Retinal pigment epithelial cell (primary cell): Measurements from ENCODE around the gene SSRP1.

Experiments used
- DNase-seq: peaks from one replicate; pipeline ENCODE4 v3.0.0-alpha.2; 2010; ENCODE audit warnings: low read depth
- H3K4me3 ChIP-seq: 2 replicates; pipeline ENCODE4 v1.5.1; 2011; ENCODE audit warnings: mild to moderate bottlenecking, low read length, control low read depth, moderate library complexity
- TF ChIP-seq, protein P1 (sequence below): conservative IDR thresholded peaks from 2 replicates; pipeline ENCODE4 v1.5.1; 2011; ENCODE audit warnings: low read depth, low read length, control low read depth, inconsistent platforms

SSRP1 gene

GRCh38 chr11:57306161-57306876 is 29.4 kb downstream of the SSRP1 start:
- no peak for DNase-seq
- TF ChIP-seq, protein P1, sequence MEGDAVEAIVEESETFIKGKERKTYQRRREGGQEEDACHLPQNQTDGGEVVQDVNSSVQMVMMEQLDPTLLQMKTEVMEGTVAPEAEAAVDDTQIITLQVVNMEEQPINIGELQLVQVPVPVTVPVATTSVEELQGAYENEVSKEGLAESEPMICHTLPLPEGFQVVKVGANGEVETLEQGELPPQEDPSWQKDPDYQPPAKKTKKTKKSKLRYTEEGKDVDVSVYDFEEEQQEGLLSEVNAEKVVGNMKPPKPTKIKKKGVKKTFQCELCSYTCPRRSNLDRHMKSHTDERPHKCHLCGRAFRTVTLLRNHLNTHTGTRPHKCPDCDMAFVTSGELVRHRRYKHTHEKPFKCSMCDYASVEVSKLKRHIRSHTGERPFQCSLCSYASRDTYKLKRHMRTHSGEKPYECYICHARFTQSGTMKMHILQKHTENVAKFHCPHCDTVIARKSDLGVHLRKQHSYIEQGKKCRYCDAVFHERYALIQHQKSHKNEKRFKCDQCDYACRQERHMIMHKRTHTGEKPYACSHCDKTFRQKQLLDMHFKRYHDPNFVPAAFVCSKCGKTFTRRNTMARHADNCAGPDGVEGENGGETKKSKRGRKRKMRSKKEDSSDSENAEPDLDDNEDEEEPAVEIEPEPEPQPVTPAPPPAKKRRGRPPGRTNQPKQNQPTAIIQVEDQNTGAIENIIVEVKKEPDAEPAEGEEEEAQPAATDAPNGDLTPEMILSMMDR, result no peak
- H3K4me3 ChIP-seq, result no peak overlapping the region

DNA sequence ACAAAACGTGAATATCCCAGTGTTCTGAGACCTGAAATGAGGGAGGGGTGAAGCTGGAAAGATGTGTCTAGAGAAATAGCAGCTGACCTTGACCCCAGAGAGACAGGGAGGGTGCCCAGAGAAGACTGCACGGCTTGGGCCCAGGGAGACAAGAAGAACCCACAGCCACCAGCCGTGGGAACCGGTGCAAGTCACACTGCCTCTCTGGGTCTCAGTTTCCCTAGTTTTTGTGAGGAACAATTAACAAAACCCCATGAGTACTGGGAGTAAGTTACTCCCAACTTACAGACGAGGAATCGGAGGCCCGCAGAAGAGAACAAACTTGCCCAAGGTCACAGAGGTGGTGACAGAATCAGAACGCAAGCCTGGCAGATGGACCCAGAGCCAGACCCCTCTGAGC is 30.2 kb downstream of the SSRP1 start:
- TF ChIP-seq, protein P1, result no peak
- DNase-seq, result no peak
- no peak overlapping the region for H3K4me3 ChIP-seq

GRCh38 chr11:57303990-57304579 is 31.6 kb downstream of the SSRP1 start:
- TF ChIP-seq, protein P1, result no peak
- DNase-seq, result peak; percentile 93
- H3K4me3 ChIP-seq, result no peak overlapping the region

DNA sequence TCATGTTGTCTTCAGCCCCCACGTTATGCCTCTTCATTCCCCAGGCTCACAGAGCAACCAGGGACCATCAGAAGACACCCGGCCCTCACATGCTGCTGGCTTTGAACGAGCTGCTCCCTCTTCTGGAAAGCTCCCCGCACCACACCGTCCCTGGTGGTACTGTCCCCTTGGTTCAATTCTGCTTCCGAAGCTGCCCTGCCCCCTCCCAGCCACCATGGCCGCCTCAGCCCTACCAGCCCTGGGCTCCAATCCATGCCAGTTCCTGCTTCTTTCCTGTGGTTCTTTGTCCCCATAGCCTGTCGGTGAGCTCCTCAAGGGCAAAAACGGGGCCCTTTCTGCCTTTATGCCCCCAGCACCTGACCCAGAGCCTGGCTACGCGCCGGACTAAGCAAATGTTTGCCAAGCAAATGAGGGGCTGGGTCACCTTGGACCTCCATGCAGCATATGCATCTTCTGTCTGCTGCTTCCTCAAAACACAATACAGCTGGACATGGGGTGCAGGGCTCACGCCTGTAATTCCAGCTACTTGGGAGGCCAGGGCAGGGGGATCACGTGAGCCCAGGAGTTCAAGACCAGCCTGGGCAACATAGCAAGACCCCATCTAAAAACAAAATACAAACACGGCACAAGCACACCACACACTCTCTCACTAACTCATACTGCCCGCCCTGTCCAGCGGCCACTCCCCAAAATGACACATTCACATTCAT is 32.3 kb downstream of the SSRP1 start:
- TF ChIP-seq, protein P1, result peak; percentile 21
- no peak overlapping the region for H3K4me3 ChIP-seq
- no peak for DNase-seq

DNA sequence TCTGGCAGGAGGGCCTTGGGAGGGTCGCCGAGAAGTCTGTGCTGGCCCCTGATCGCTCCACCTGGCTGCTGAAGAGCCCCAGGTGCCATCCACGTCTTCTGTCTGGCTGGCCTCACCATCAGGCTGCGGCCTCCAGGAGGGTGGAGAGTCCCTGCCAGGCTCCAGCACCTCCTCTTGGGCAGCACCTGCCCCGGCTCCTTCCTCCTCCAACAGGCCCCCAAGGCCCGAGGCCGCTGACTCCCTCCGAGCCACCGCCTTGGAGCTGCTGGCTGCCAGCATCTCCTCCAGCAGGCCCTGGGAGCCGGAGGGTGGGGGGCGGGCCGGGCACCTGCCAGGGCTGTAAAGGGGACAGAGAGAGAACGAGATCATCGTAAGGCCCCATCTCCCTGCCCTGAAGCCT is 33.2 kb downstream of the SSRP1 start:
- TF ChIP-seq, protein P1, result no peak
- H3K4me3 ChIP-seq, result no peak overlapping the region
- DNase-seq, result no peak

DNA sequence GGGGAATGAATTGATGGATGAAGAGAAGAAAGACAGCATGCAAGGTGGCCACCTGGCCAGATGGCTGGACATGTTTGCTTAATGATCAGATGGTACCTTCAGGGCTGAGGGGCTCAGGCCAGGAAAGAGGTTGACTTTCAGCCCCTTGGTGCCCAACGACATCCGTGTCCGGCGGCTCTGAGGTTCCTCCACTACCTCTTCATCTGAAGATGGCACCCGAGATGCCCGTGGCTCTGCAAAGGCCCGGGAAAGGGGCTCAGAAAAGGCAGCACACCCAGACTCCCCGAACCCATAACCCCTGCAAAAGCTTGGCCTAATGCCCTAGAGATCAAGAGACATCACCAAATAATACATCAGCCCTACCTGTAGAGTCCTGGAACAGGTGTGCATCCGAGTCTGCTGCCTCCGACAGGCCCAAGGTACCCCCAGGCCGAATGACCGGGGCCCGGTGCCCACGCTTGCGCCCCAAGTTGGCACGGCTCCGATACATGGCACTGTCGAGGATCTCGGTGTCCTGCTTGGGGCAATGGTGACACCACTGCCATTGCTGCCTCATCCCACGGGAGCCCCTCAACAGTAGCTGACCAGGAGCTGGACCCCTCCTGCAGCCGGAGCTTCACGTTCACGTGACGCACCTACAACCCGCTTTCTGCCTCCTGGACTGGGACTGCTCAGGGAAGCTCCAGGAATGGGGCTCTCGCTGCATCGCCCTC is 33.8 kb downstream of the SSRP1 start:
- TF ChIP-seq, protein P1, result no peak
- H3K4me3 ChIP-seq, result no peak overlapping the region
- DNase-seq, result no peak
